Ovary (tissue), 9 donors: ENCODE data around the gene CD99L2. TPM values are rescaled to one million over a fixed set of nuclear protein-coding genes. Genes with fewer than 3 reads are reported as not detected.

Experiments
- DNase-seq, 5 donors: peaks; one replicate each; pipeline ENCODE4 v3.0.0-alpha.2; 2019 to 2020
- H3K27ac ChIP-seq, 2 donors: fragments of 200-600 bp; one replicate each; pipeline versions ENCODE4 v1.5.1 to v1.8.0; 2019 to 2022
- H3K27me3 ChIP-seq: fragments of 200-600 bp; one replicate; pipeline ENCODE4 v1.8.0; 2022
- H3K36me3 ChIP-seq: fragments of 200-600 bp; sonication (generic); one replicate; pipeline ENCODE4 v1.5.1; 2019
- H3K4me1 ChIP-seq: one replicate; pipeline ENCODE4 v1.8.1; 2013; ENCODE audit warnings: mild to moderate bottlenecking, moderate library complexity; ENCODE audit not compliant: insufficient read depth
- H3K4me3 ChIP-seq: fragments of 200-600 bp; sonication (generic); one replicate; pipeline ENCODE4 v1.5.1; 2017
- H3K9me3 ChIP-seq, 2 donors: fragments of 200-600 bp in 1 of 2; sonication (generic) in 1 of 2; one replicate each; pipeline versions ENCODE4 v1.5.1 to v1.8.1; 2013 to 2019; ENCODE audit warnings: mild to moderate bottlenecking in 1 of 2, moderate library complexity in 1 of 2
- EP300 ChIP-seq: sonication (generic); formaldehyde crosslinking; IDR thresholded peaks from one replicate; pipeline ENCODE4 v1.6.1; 2017; ENCODE audit warnings: antibody characterized with exemption
- POLR2A ChIP-seq: fragments of 450-650 bp; IDR thresholded peaks from one replicate; pipeline ENCODE4 v1.6.1; 2017; ENCODE audit warnings: antibody characterized with exemption, mild to moderate bottlenecking, moderate library complexity
- WGBS, 3 donors: extraction: QIAGEN DNeasy Blood & Tissue Kit in 1 of 3; methylation state at CpG; one replicate each; pipeline versions ENCODE4 v1.1.5 to v1.1.7; 2013 to 2017; 5-methylcytosine and 5-hydroxymethylcytosine counted together
- intact Hi-C, 4 donors: fragments of 100-400 bp; cut with DNase I; formaldehyde crosslinking; loops; one replicate each; pipeline versions ENCODE4 v1.11.0 to v1.15.1; 2022 to 2023
- polyA plus RNA-seq, 2 donors: library from polyadenylated mRNA; stranded (reverse); fragments of 200-250 nt in 1 of 2; fragments of 350-450 nt in 1 of 2; fragmentation: Illumina TruSeq in 1 of 2; extraction: RNeasy Lipid Tissue Mini Kit (QIAGEN cat#74804) in 1 of 2; gene quantifications; one replicate each; pipeline ENCODE4 v1.2.3, GENCODE V29; 2013 to 2014
- total RNA-seq, 7 donors: library from RNA; depleted of rRNA in 2 of 7; stranded (reverse); fragments of >200 nt in 2 of 7; fragmentation: NEBNext Ultra II Directional in 3 of 7; extraction: Animal tissue kit (Norgen Biotek cat#: 25700) in 3 of 7; gene quantifications; one replicate each; pipeline versions ENCODE4 v1.1.0 to v1.2.4, GENCODE V29; 2016 to 2023
- TF ChIP-seq, protein P1 (sequence below), 3 donors: fragments of 450-650 bp in 2 of 3; fragments of 200-600 bp in 1 of 3; IDR thresholded peaks; one replicate each; pipeline versions ENCODE4 v1.5.1 to v1.8.0; 2016 to 2022; ENCODE audit warnings: antibody characterized with exemption in 3 of 3, mild to moderate bottlenecking in 1 of 3
- donor health status: DM: no; HTN: no; CAD: no; lungs with moderate emphysema.
- donor health status: DM: no; HTN: no; CAD: no.
- donor health status: Bipolar disorder and iron deficiency.
- donor health status: DM: yes; HTN: yes; CAD: no.
- donor health status: DM: no; HTN: no; CAD: no.
- donor health status: DM: yes; HTN: yes; CAD: no.

Gene CD99L2
- total and polyA plus RNA-seq, 9 donors: 38.7 to 64.6 (median 53.0) TPM

DNA sequence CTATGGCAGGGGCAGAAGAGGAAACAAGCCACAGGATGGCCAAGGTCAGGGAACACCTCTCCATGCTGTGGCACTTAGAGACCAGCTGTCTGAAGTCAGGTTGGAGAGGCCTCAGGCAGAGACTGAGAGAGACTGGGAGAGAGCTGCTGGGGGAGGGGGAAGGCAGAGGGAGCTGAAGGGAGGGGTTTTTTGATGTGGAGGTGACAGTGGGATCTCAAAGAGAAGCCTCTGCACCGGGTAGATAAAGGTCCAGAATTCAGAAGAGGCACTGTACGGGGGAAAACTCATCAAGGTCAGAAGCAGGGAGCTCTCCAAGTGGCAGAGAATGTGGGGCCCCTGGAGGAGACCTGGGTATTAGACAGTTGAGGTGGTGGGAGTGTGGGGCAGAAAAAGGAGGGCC is 43.1 kb upstream of the CD99L2 start:
- H3K4me3 ChIP-seq: no peak overlapping the region
- intact Hi-C loops: no loop called here

DNA sequence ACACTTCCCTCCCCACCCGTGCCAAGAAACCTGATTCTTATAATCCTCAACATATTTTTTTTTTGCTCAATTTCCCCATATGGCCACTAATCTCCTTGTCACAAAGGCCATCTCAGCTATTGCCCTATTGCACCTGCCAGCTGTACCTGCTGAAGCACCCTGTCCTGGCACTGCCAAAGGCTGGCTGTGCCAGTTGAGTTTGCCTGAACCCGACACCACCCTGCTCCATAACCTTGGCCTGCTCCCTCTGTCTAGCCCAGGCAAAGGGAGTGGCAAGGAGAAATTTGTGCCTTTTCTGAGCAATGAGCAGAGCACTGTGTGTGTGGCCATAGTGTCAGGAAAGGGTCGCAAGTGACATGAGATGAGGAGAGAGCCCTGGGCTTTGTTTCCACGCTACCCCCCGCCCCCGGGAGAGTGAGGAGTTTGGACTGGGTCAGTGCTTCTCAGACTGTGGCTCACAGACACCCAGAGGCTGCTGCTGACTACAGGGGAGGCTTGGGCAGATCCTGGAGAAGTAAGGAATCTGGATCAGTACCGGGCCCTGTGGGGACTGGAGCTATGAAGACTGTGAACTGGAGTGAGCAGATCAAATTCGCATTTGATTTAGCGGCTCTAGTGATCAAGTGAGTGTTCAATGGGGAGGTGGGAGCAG is 42.5 kb upstream of the CD99L2 start:
- H3K36me3 ChIP-seq: no peaks in the 10 kb centered on the region
- no peak overlapping the region for H3K27ac ChIP-seq
- no peak for TF ChIP-seq POLR2A
- TF ChIP-seq, protein P1, sequence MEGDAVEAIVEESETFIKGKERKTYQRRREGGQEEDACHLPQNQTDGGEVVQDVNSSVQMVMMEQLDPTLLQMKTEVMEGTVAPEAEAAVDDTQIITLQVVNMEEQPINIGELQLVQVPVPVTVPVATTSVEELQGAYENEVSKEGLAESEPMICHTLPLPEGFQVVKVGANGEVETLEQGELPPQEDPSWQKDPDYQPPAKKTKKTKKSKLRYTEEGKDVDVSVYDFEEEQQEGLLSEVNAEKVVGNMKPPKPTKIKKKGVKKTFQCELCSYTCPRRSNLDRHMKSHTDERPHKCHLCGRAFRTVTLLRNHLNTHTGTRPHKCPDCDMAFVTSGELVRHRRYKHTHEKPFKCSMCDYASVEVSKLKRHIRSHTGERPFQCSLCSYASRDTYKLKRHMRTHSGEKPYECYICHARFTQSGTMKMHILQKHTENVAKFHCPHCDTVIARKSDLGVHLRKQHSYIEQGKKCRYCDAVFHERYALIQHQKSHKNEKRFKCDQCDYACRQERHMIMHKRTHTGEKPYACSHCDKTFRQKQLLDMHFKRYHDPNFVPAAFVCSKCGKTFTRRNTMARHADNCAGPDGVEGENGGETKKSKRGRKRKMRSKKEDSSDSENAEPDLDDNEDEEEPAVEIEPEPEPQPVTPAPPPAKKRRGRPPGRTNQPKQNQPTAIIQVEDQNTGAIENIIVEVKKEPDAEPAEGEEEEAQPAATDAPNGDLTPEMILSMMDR (IDR thresholded peaks at IDR 0.05): no peak
- no peak for TF ChIP-seq EP300
- 68 to 77% (median 75%) methylated on average over 9 of the region's 9 CpGs for WGBS, 3 donors
- no peak for DNase-seq
- no peak overlapping the region for H3K4me3 ChIP-seq
- no peaks in the 10 kb centered on the region for H3K4me1 ChIP-seq
- intact Hi-C loops: no loop called here
- no peaks in the 10 kb centered on the region for H3K9me3 ChIP-seq
- H3K27me3 ChIP-seq: no peaks in the 10 kb centered on the region

More for the DNA sequence above, 43.1 kb upstream of the CD99L2 start:
- no peaks in the 10 kb centered on the region for H3K27me3 ChIP-seq
- no peaks in the 10 kb centered on the region for H3K36me3 ChIP-seq
- H3K4me1 ChIP-seq: no peaks in the 10 kb centered on the region
- no peaks in the 10 kb centered on the region for H3K9me3 ChIP-seq
- DNase-seq: no peak
- H3K27ac ChIP-seq: no peak overlapping the region
- TF ChIP-seq, protein P1 (IDR thresholded peaks at IDR 0.05): no peak
- TF ChIP-seq EP300: no peak
- TF ChIP-seq POLR2A: no peak
- 23 to 37% (median 35%) methylated on average over 2 of the region's 2 CpGs for WGBS, 3 donors

DNA sequence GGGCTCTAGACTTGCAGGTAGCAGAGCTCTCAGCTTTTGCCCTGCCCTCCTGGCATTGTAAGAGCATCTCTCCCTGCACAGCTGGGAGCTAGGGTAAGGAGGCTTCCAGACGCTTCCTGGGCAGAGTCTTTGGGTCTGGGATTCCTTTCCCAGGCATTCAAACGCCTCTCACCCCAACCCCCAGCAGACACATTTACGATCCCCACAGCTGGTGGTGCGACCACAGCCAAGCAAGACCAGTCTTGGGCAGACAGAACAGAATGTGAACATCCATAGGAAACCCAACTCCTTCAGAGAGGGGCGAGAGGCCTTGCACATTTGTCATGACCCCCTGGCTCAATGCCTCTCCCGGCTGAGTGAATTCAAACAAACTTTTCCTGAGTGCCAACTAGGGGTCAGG is 38.1 kb upstream of the CD99L2 start:
- H3K27me3 ChIP-seq: no peaks in the 10 kb centered on the region
- no peaks in the 10 kb centered on the region for H3K36me3 ChIP-seq
- TF ChIP-seq EP300: no peak
- TF ChIP-seq, protein P1 (IDR thresholded peaks at IDR 0.05): no peak
- no peak for TF ChIP-seq POLR2A
- no peak overlapping the region for H3K4me3 ChIP-seq
- no peaks in the 10 kb centered on the region for H3K4me1 ChIP-seq
- no peak for DNase-seq
- no peaks in the 10 kb centered on the region for H3K9me3 ChIP-seq
- H3K27ac ChIP-seq: no peak overlapping the region
- intact Hi-C loops: no loop called here
- WGBS, 3 donors: 47 to 50% (median 48%) methylated on average over 6 of the region's 6 CpGs

DNA sequence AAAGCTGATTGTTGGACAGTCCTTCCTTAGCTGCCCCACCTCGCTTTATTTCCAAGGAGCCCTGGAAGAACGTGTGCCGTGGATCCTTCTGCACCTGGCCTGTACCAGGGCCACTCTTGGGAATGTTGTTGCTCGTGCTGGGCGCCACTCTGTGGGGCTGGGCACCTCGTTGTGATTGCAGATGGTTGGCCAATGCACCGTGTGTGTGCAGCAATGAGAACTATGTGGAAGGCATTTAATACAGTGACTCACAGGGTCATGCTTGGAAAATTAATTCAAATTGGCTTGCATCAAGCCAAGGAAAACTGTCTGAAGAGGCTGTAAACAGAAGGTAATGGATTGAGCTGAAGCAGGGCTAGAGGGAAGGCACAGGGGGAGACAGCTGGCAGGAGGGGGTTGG is 37.0 kb upstream of the CD99L2 start:
- Histone ChIP-seq H3K27ac (no peak overlapping the region), H3K36me3 (no peaks in the 10 kb centered on the region), H3K9me3 (no peaks in the 10 kb centered on the region), H3K4me3 (no peak overlapping the region), H3K27me3 (no peaks in the 10 kb centered on the region), H3K4me1 (no peaks in the 10 kb centered on the region)
- intact Hi-C loops: no loop called here
- TF ChIP-seq, protein P1 (IDR thresholded peaks at IDR 0.05): no peak
- no peak for TF ChIP-seq EP300
- TF ChIP-seq POLR2A: no peak
- DNase-seq: no peak
- 51 to 57% (median 52%) methylated on average over 7 of the region's 7 CpGs for WGBS, 3 donors
